ENCODE data around the gene ZDHHC14. TPM values are rescaled to one million over a fixed set of nuclear protein-coding genes. Genes with fewer than 3 reads are reported as not detected.
A peak's percentile ranks its signal among the peaks of the same experiment; 100 is the strongest.
"Not testable (repeated sequence)": the region's sequence is repeated elsewhere in the genome, so short reads cannot be mapped to it uniquely, and the experiment has no call there.

The ZDHHC14 gene
- total RNA-seq, 2 donors from 2014 or later, result 6.9 to 10.9 TPM

GRCh38 chr6:157714153-157714490, 333.1 kb downstream of the ZDHHC14 start:
- ATAC-seq (no peak), DNase-seq (ENCODE audit: low spot score) (no peak)
- no peak overlapping the region for H3K4me3 Mint-ChIP-seq
- H3K27me3 Mint-ChIP-seq, result peaks cover under 1 to 11% of the 10 kb centered on the region in 2 donors
- H3K36me3 Mint-ChIP-seq, result no peaks in the 10 kb centered on the region
- H3K9me3 Mint-ChIP-seq, result no peaks in the 10 kb centered on the region
- H3K27ac Mint-ChIP-seq, result peak overlapping the region in 1 of 2 donors; percentile 56
- H3K4me1 Mint-ChIP-seq (ENCODE audit: low read depth in 2 of 2), result no peaks in the 10 kb centered on the region

DNA sequence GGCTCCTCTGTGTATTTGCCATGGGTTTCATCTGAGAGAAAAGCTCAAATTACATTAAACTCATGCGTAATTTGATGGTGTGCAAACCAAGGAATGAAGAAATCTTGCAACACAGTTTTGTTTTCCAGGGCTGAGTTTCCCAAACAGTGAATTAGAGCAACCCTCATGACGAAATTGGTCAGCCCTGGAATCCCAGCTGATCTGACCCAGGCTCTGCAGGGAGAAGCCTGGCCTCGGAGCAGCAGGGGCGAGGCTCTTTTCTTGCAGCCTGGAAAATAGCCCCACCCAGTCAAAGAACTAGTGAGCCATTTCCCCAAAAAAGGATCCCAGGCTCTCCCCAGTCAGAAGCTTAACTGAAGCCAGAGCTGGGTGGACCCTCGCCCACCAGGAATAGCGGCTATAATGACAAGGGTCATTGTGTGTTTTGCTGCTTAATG, 334.8 kb downstream of the ZDHHC14 start:
- no peak overlapping the region for H3K27ac Mint-ChIP-seq
- no peaks in the 10 kb centered on the region for H3K36me3 Mint-ChIP-seq
- H3K9me3 Mint-ChIP-seq, result no peaks in the 10 kb centered on the region
- ATAC-seq, result no peak
- peaks cover 14% of the 10 kb centered on the region in 2 donors for H3K27me3 Mint-ChIP-seq
- no peak for DNase-seq (ENCODE audit: low spot score)
- no peak overlapping the region for H3K4me3 Mint-ChIP-seq
- H3K4me1 Mint-ChIP-seq (ENCODE audit: low read depth in 2 of 2), result no peaks in the 10 kb centered on the region

DNA sequence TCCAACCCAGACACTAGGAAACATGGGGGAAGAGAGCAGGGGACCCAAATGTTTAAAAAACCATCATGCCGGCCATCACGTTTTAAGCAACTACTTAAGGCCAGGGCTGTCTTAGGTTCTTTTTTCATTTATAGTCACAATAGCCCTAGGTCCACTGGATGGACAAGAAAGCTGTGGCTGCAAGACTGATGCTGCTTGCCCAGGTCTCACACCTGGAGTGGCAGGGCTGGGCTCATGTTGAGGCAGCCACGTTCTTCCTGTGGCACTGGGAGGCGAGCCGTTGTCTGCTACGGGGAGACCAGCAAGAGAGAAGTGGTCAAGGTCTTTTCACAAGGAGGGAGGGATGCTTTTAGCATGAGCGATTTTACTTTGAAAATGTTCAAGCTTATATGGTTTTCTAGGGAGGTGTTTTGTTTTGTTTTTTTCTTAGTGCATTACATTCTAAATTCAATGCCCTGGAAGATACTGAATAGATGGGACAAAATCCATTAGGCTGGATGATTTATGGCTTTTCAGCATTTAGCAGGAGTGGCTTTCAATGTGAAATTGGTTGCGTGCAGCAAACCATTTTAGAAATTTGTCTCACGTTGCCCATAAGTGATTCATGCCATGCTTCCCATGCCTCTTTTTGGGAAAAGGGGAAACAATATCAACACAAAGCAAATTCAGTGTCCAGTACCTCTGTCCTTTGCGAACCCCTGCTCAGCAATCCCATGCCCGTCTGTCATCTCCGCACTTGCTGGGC, 335.4 kb downstream of the ZDHHC14 start:
- H3K27ac Mint-ChIP-seq, result no peak overlapping the region
- peaks cover 14% of the 10 kb centered on the region in 2 donors for H3K27me3 Mint-ChIP-seq
- H3K4me1 Mint-ChIP-seq (ENCODE audit: low read depth in 2 of 2), result no peaks in the 10 kb centered on the region
- no peak overlapping the region for H3K4me3 Mint-ChIP-seq
- H3K36me3 Mint-ChIP-seq, result no peaks in the 10 kb centered on the region
- no peaks in the 10 kb centered on the region for H3K9me3 Mint-ChIP-seq
- DNase-seq (ENCODE audit: low spot score) (no peak), ATAC-seq (no peak)

DNA sequence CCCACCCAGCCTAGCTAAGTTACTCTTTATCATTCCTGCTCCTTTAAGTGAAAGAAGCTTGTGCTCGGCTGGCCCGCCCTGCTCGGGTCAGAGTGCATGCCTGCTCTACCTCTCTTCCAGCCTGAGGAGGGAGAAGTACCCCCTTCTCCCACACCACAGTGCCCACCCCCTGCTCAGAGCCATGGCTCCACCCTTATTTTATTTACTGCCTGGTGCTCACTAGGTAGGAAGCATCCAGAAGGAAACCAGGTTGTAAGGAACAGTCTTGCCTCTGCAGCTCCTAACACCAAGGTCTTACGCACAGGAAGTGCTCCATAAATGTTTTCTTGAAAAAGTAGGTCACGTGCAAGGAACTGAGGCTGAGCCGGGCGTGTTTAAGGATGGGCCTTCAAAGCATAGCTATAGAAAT, 336.4 kb downstream of the ZDHHC14 start:
- Mint-ChIP-seq H3K36me3 (no peaks in the 10 kb centered on the region), H3K27me3 (peaks cover 14 to 16% of the 10 kb centered on the region in 2 donors), H3K4me3 (no peak overlapping the region), H3K9me3 (no peaks in the 10 kb centered on the region), H3K4me1 (ENCODE audit: low read depth in 2 of 2) (no peaks in the 10 kb centered on the region), H3K27ac (no peak overlapping the region)
- ATAC-seq (no peak), DNase-seq (ENCODE audit: low spot score) (no peak)

- Mint-ChIP-seq H3K4me1 (ENCODE audit: low read depth in 2 of 2) (no peaks in the 10 kb centered on the region), H3K27me3 (peaks cover 18 to 20% of the 10 kb centered on the region in 2 donors), H3K27ac (no peak overlapping the region), H3K4me3 (no peak overlapping the region), H3K9me3 (no peaks in the 10 kb centered on the region), H3K36me3 (no peaks in the 10 kb centered on the region)
- ATAC-seq (no peak), DNase-seq (ENCODE audit: low spot score) (no peak)
Measured at GRCh38 chr6:157718503-157719187, 337.7 kb downstream of the ZDHHC14 start.

DNA sequence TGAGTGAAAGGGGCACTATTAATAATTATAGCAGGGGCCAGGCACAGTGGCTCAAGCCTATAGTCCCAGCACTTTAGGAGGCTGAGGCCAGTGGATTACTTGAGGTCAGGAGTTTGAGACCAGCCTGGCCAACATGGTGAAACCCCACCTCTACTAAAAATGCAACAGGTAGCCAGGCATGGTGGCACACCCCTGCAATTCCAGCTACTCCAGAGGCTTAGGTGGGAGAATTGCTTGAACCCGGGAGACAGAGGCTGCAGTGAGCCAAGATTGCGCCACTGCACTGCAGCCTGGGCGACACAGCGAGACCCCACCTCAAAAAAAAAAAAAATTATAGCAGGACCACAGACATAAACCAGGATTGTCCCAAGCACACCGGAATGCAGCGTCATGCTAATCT, 340.0 kb downstream of the ZDHHC14 start:
- ATAC-seq; H3K4me1 Mint-ChIP-seq (ENCODE audit: low read depth in 2 of 2): not testable (repeated sequence)
- H3K27me3 Mint-ChIP-seq, result peaks cover 14 to 40% of the 10 kb centered on the region in 2 donors

DNA sequence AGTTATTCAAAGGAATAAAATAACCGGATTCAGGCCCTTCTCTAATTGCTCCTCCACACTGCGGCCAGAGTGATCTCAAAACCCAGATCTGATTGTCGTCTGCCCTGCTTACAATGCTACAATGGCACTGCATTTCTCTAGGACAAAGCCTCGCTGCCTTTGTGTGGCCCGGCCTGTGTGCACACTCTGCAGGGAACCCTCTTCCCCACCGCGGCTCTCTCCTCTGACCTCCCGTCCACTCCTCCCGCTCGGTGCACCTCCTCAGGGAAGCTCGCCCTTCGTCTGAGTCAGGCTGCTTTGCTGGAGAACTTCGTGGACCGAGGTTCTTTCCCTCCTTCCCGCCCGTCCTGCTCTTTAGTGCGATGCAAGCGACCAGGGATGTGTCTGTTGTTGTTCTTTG, 340.4 kb downstream of the ZDHHC14 start:
- ATAC-seq (peak in 1 of 2 donors; percentile 29), DNase-seq (ENCODE audit: low spot score) (no peak)
- no peaks in the 10 kb centered on the region for H3K4me1 Mint-ChIP-seq (ENCODE audit: low read depth in 2 of 2)
- H3K36me3 Mint-ChIP-seq, result no peaks in the 10 kb centered on the region
- H3K27me3 Mint-ChIP-seq, result peaks cover 14 to 45% of the 10 kb centered on the region in 2 donors
- no peak overlapping the region for H3K4me3 Mint-ChIP-seq
- H3K27ac Mint-ChIP-seq, result no peak overlapping the region
- no peaks in the 10 kb centered on the region for H3K9me3 Mint-ChIP-seq

More for the DNA sequence above, 340.0 kb downstream of the ZDHHC14 start:
- not testable (repeated sequence) for DNase-seq (ENCODE audit: low spot score); H3K27ac Mint-ChIP-seq; H3K36me3 Mint-ChIP-seq; H3K9me3 Mint-ChIP-seq; H3K4me3 Mint-ChIP-seq

GRCh38 chr6:157721830-157722229, 340.8 kb downstream of the ZDHHC14 start:
- H3K4me3 Mint-ChIP-seq, result no peak overlapping the region

DNA sequence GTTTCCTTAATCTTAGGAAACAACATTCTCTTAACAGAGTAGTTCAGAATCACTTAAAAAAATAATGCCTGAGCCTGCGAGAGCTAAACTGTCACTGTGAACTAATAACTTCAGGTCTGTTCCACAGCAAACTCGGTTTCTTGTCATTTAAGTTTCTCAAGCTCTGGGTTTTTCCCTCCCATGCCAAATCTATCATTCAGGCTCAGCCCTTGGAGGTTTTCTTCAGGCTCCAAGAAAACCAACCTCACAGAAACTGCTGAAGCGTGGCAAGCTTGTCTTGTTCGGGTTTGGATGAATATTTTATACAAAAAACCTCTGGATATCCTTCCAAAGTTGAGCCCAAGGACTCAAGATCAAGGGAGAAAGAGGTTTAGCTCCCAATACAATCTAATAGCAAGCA, 342.4 kb downstream of the ZDHHC14 start:
- H3K4me1 Mint-ChIP-seq (ENCODE audit: low read depth in 2 of 2), result no peaks in the 10 kb centered on the region
- H3K36me3 Mint-ChIP-seq, result no peaks in the 10 kb centered on the region
- H3K27me3 Mint-ChIP-seq, result peaks cover 17 to 51% of the 10 kb centered on the region in 2 donors
- H3K9me3 Mint-ChIP-seq, result no peaks in the 10 kb centered on the region
- no peak overlapping the region for H3K4me3 Mint-ChIP-seq
- DNase-seq (ENCODE audit: low spot score) (no peak), ATAC-seq (no peak)
- H3K27ac Mint-ChIP-seq, result no peak overlapping the region

More at GRCh38 chr6:157721830-157722229, 340.8 kb downstream of the ZDHHC14 start:
- DNase-seq (ENCODE audit: low spot score) (no peak), ATAC-seq (no peak)
- Mint-ChIP-seq H3K36me3 (no peaks in the 10 kb centered on the region), H3K27me3 (peaks cover 14 to 45% of the 10 kb centered on the region in 2 donors), H3K27ac (no peak overlapping the region), H3K4me1 (ENCODE audit: low read depth in 2 of 2) (no peaks in the 10 kb centered on the region), H3K9me3 (no peaks in the 10 kb centered on the region)

DNA sequence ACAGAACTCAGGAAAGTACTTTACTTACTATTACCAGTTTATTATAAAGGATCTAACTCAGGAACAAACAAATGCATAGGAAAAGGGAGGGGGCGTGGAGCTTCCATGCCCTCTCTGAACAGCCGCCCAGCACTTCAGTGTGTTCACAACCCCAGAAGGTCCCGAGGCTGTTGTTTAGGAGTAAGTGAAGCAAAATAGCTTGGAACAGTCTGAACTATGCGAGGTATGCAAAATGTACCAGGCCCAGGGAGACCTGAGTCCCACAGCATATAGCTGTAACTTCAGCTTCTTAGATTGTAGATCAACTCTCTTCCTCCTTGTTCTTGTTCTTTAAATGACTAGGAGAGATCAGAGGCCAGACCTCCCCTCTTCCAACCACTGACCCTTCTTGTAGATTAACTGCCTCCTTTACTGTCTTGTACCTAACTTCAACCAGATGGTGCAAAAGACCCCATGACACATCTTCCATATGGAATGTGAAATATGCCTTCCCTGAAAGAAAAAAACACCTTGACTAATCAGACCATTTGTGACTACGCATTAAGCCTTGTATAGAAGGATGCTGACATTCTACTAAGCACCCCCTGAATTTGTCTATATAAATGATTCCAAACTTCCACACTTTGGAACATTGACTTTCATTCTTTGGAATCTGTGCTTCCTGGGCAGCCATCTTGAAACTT, 343.3 kb downstream of the ZDHHC14 start:
- Mint-ChIP-seq H3K27ac (no peak overlapping the region), H3K9me3 (no peaks in the 10 kb centered on the region), H3K4me3 (no peak overlapping the region), H3K36me3 (no peaks in the 10 kb centered on the region), H3K4me1 (ENCODE audit: low read depth in 2 of 2) (no peaks in the 10 kb centered on the region), H3K27me3 (peaks cover 17 to 49% of the 10 kb centered on the region in 2 donors)
- ATAC-seq (no peak), DNase-seq (ENCODE audit: low spot score) (no peak)

GRCh38 chr6:157724960-157725741, 344.2 kb downstream of the ZDHHC14 start:
- H3K36me3 Mint-ChIP-seq, result no peaks in the 10 kb centered on the region
- H3K4me3 Mint-ChIP-seq, result no peak overlapping the region
- DNase-seq (ENCODE audit: low spot score) (no peak), ATAC-seq (no peak)
- H3K27me3 Mint-ChIP-seq, result peaks cover 14 to 40% of the 10 kb centered on the region in 2 donors
- H3K27ac Mint-ChIP-seq, result no peak overlapping the region
- no peaks in the 10 kb centered on the region for H3K9me3 Mint-ChIP-seq
- H3K4me1 Mint-ChIP-seq (ENCODE audit: low read depth in 2 of 2), result no peaks in the 10 kb centered on the region

GRCh38 chr6:157725836-157726235, 344.8 kb downstream of the ZDHHC14 start:
- no peak for ATAC-seq
- peaks cover 14 to 37% of the 10 kb centered on the region in 2 donors for H3K27me3 Mint-ChIP-seq
- no peaks in the 10 kb centered on the region for H3K36me3 Mint-ChIP-seq
- no peak for DNase-seq (ENCODE audit: low spot score)
- H3K27ac Mint-ChIP-seq, result no peak overlapping the region
- no peaks in the 10 kb centered on the region for H3K4me1 Mint-ChIP-seq (ENCODE audit: low read depth in 2 of 2)
- no peak overlapping the region for H3K4me3 Mint-ChIP-seq
- no peaks in the 10 kb centered on the region for H3K9me3 Mint-ChIP-seq

- H3K27me3 Mint-ChIP-seq, result peaks cover 16 to 37% of the 10 kb centered on the region in 2 donors
- DNase-seq (ENCODE audit: low spot score) (no peak), ATAC-seq (no peak)
- H3K4me1 Mint-ChIP-seq (ENCODE audit: low read depth in 2 of 2), result no peaks in the 10 kb centered on the region
- no peak overlapping the region for H3K27ac Mint-ChIP-seq
- no peaks in the 10 kb centered on the region for H3K9me3 Mint-ChIP-seq
- no peaks in the 10 kb centered on the region for H3K36me3 Mint-ChIP-seq
- H3K4me3 Mint-ChIP-seq, result no peak overlapping the region
Measured at GRCh38 chr6:157726892-157727628, 346.1 kb downstream of the ZDHHC14 start.
